HepG2 (cell line): ENCODE data around the gene BMERB1. TPM values are rescaled to one million over a fixed set of nuclear protein-coding genes. Genes with fewer than 3 reads are reported as not detected.

ENCODE experiments used
- ATAC-seq: fragments of 200-7000 bp; cut with Tn5 transposase; 3 replicates; pipeline ENCODE4 v1.9.1; 2020; ENCODE audit warnings: mild to moderate bottlenecking, moderate library complexity
- BruUV-seq: library from RNA; stranded (reverse); fragments of 400-500 nt; replicated peaks from 2 replicates; lab custom pipeline; 2021; lab: Mats Ljungman, UMichigan
- CTCF ChIA-PET: fragments of 300-600 bp; formaldehyde crosslinking; extraction: SDS; loops from one replicate; lab custom pipeline; 2021; ENCODE audit warnings: low total read pairs, inconsistent platforms, low intra/inter-chr PET ratio; lab: Yijun Ruan, JAX
- POLR2A ChIA-PET: fragments of 350-600 bp; sonication (Branson Sonifier 250); formaldehyde crosslinking; loops from one replicate; lab custom pipeline; 2020; ENCODE audit warnings: antibody characterized with exemption, inconsistent platforms; lab: Yijun Ruan, JAX
- DNase-seq: peaks from one replicate; pipeline ENCODE4 v3.0.0-alpha.2; 2015; ENCODE audit warnings: low spot score
- FAIRE-seq: peaks from 3 replicates; lab custom pipeline; 2011; peaks lifted over from hg19 to GRCh38; lab: Jason Lieb, UNC
- H2AFZ ChIP-seq: one replicate; pipeline ENCODE4 v1.6.1; 2011; ENCODE audit warnings: low read length, inconsistent platforms
- H3K27ac ChIP-seq: fragments of 300-600 bp; 3 replicates; pipeline ENCODE4 v1.8.0; 2011; ENCODE audit warnings: mixed run types, mild to moderate bottlenecking, mixed read lengths, low read length, inconsistent platforms; ENCODE audit not compliant: insufficient read depth; ENCODE audit errors: extremely low read length
- H3K27me3 ChIP-seq, 2 experiments: fragments of 200-600 bp in 1 of 2; 2 replicates in 1 of 2; 3 replicates in 1 of 2; pipeline versions ENCODE4 v1.6.0 to v1.8.0; 2011; ENCODE audit warnings: low read length in 2 of 2, mild to moderate bottlenecking in 2 of 2, moderate library complexity in 2 of 2, inconsistent platforms in 1 of 2; ENCODE audit not compliant: insufficient read depth in 2 of 2, control insufficient read depth in 1 of 2
- H3K36me3 ChIP-seq, 2 experiments: fragments of 200-600 bp in 1 of 2; replicated peaks in 1 of 2; 2 replicates in 1 of 2; 3 replicates in 1 of 2; pipeline versions ENCODE4 v1.5.1 to v1.8.0; 2011; ENCODE audit warnings: low read length in 2 of 2, inconsistent platforms in 1 of 2; ENCODE audit not compliant: insufficient read depth in 2 of 2, control insufficient read depth in 1 of 2
- H3K4me1 ChIP-seq: 2 replicates; pipeline ENCODE4 v1.5.1; 2012; ENCODE audit warnings: low read length, inconsistent platforms; ENCODE audit not compliant: insufficient read depth
- H3K4me2 ChIP-seq: 2 replicates; pipeline ENCODE4 v1.6.0; 2011; ENCODE audit warnings: low read depth, low read length, inconsistent platforms
- H3K4me3 ChIP-seq, 3 experiments: fragments of 200-600 bp in 1 of 3; sonication (generic), shearing (Covaris generic) in 1 of 3; replicated peaks in 1 of 3; 2 replicates each; pipeline ENCODE4 v1.5.1; 2011 to 2016; ENCODE audit warnings: low read length in 3 of 3, inconsistent platforms in 2 of 3, low read depth in 2 of 3, mild to moderate bottlenecking in 2 of 3, control low read depth in 1 of 3, mixed read lengths in 1 of 3; ENCODE audit not compliant: insufficient read depth in 1 of 3
- H3K79me2 ChIP-seq: one replicate; pipeline ENCODE4 v1.6.1; 2011; ENCODE audit warnings: low read length, inconsistent platforms; ENCODE audit not compliant: insufficient read depth
- H3K9ac ChIP-seq: 2 replicates; pipeline ENCODE4 v1.6.0; 2011; ENCODE audit warnings: mild to moderate bottlenecking, low read depth, low read length, inconsistent platforms; ENCODE audit not compliant: insufficient read depth
- H3K9me3 ChIP-seq: 2 replicates; pipeline ENCODE4 v1.5.1; 2012; ENCODE audit warnings: mild to moderate bottlenecking, low read length
- H4K20me1 ChIP-seq: 2 replicates; pipeline ENCODE4 v1.6.0; 2011; ENCODE audit warnings: inconsistent platforms, mild to moderate bottlenecking, low read length, moderate library complexity; ENCODE audit not compliant: insufficient read depth
- CEBPG ChIP-seq: IDR thresholded peaks from 2 replicates; pipeline ENCODE4 v1.6.1; 2016
- CREBL2 ChIP-seq: sonication (generic); formaldehyde crosslinking; IDR thresholded peaks from 2 replicates; pipeline ENCODE4 v1.8.1; 2023; ENCODE audit warnings: missing genetic modification reagents, mild to moderate bottlenecking, borderline replicate concordance
- CSRNP1 ChIP-seq: sonication (generic); formaldehyde crosslinking; IDR thresholded peaks from 2 replicates; pipeline ENCODE4 v1.8.1; 2023; ENCODE audit warnings: mild to moderate bottlenecking, missing genetic modification reagents
- ETS1 ChIP-seq: sonication (generic); formaldehyde crosslinking; IDR thresholded peaks from 2 replicates; pipeline ENCODE4 v1.4.0; 2020; ENCODE audit warnings: missing genetic modification reagents
- FOXA3 ChIP-seq: IDR thresholded peaks from 2 replicates; pipeline ENCODE4 v1.6.1; 2016; ENCODE audit warnings: missing genetic modification reagents, missing compliant biosample characterization
- HDAC1 ChIP-seq: sonication (generic); formaldehyde crosslinking; IDR thresholded peaks from 2 replicates; pipeline ENCODE4 v1.5.1; 2020; ENCODE audit warnings: mild to moderate bottlenecking, missing genetic modification reagents
- RFX3 ChIP-seq: IDR thresholded peaks from 2 replicates; pipeline ENCODE4 v1.6.1; 2016; ENCODE audit warnings: missing biosample characterization, missing genetic modification reagents
- RFXAP ChIP-seq: sonication (generic); formaldehyde crosslinking; IDR thresholded peaks from 2 replicates; pipeline ENCODE4 v1.4.0; 2020; ENCODE audit warnings: missing genetic modification reagents, borderline replicate concordance
- SOX5 ChIP-seq: IDR thresholded peaks from 2 replicates; pipeline ENCODE4 v1.6.1; 2016; ENCODE audit warnings: borderline replicate concordance
- TFDP2 ChIP-seq: sonication (generic); formaldehyde crosslinking; IDR thresholded peaks from 2 replicates; pipeline ENCODE4 v1.4.0; 2020; ENCODE audit warnings: missing genetic modification reagents
- ZNF543 ChIP-seq: sonication (generic); formaldehyde crosslinking; IDR thresholded peaks from 2 replicates; pipeline ENCODE4 v1.4.0; 2020; ENCODE audit warnings: mild to moderate bottlenecking, missing genetic modification reagents
- ZNF546 ChIP-seq: sonication (generic); formaldehyde crosslinking; conservative IDR thresholded peaks from 2 replicates; pipeline ENCODE4 v1.8.1; 2023; ENCODE audit warnings: mild to moderate bottlenecking, missing genetic modification reagents
- ZNF772 ChIP-seq: sonication (generic); formaldehyde crosslinking; IDR thresholded peaks from 2 replicates; pipeline ENCODE4 v1.5.0; 2020; ENCODE audit warnings: mild to moderate bottlenecking, missing genetic modification reagents
- ZNF816 ChIP-seq: sonication (generic); formaldehyde crosslinking; IDR thresholded peaks from 2 replicates; pipeline ENCODE4 v1.8.0; 2022; ENCODE audit warnings: missing genetic modification reagents, mild to moderate bottlenecking, borderline replicate concordance
- ZUFSP ChIP-seq: sonication (generic); formaldehyde crosslinking; IDR thresholded peaks from 2 replicates; pipeline ENCODE4 v1.9.0; 2021; ENCODE audit warnings: missing genetic modification reagents, mild to moderate bottlenecking, borderline replicate concordance
- WGBS: methylation state at CpG from one replicate; pipeline ENCODE4 v1.1.6; 2017; ENCODE audit warnings: low lambda C conversion rate; 5-methylcytosine and 5-hydroxymethylcytosine counted together
- in situ Hi-C: cut with HindIII; loops from 2 replicates; pipeline ENCODE4 v1.10.0; 2017; ENCODE audit warnings: low pct_unique_long_range_greater_than_20kb; ENCODE audit not compliant: extremely low pct_ligation_motif_present
- intact Hi-C: fragments of 100-400 bp; cut with micrococcal nuclease; formaldehyde crosslinking; loops from one replicate; pipeline ENCODE4 v1.10.0; 2022; ENCODE audit not compliant: unreplicated experiment
- polyA plus RNA-seq, 8 experiments: library from polyadenylated mRNA; depleted of rRNA in 3 of 8; stranded (reverse) in 7 of 8; unstranded in 1 of 8; fragments of >200 nt; fragmentation: Illumina TruSeq in 4 of 8; extraction: Trizol in 4 of 8; gene quantifications; 2 replicates each; pipeline versions ENCODE4 v1.2.1 to v1.2.3, GENCODE V29; 2011 to 2016; ENCODE audit warnings: low read depth in 4 of 8, missing spikeins in 1 of 8, mixed read lengths in 1 of 8; ENCODE audit not compliant: insufficient read depth in 1 of 8
- total RNA-seq, 5 experiments: library from RNA; depleted of rRNA; stranded (reverse); fragments of >200 nt; fragmentation: Illumina TruSeq; extraction: Trizol; gene quantifications; 2 replicates each; pipeline ENCODE4 v1.2.3, GENCODE V29; 2016; ENCODE audit warnings: low read depth in 1 of 5

BMERB1 gene
- total and polyA plus RNA-seq, 2 of the 13 experiments (the other 11 are each of a cell fraction or from before 2014, with no cell fraction given) = 1.4 TPM

- TF ChIP-seq ZUFSP (CRISPR knock-in tag) (no peak), CEBPG (CRISPR knock-in tag) (peak; percentile 88), ZNF816 (no peak), ZNF546 (CRISPR knock-in tag) (no peak)
These were observed 138.1 kb downstream of the BMERB1 start (continued) for GRCh38 chr16:15572329-15573001.

GRCh38 chr16:15573274-15573895, 139.0 kb downstream of the BMERB1 start:
- Histone ChIP-seq H3K9me3 (no peaks in the 10 kb centered on the region), H3K4me3 (no peak overlapping the region), H3K4me1 (peaks cover 68% of the 10 kb centered on the region), H3K9ac (no peak overlapping the region), H3K79me2 (no peaks in the 10 kb centered on the region), H2AFZ (peak overlapping the region; percentile 15), H3K27ac (peak overlapping the region; percentile 20), H3K4me2 (peak overlapping the region; percentile 42; the same call in 1 of the 2 replicates), H4K20me1 (no peaks in the 10 kb centered on the region), H3K27me3 (no peaks in the 10 kb centered on the region), H3K36me3 (no peaks in the 10 kb centered on the region)
- TF ChIP-seq ZNF772 (CRISPR knock-in tag) (no peak), SOX5 (CRISPR knock-in tag) (no peak), FOXA3 (CRISPR knock-in tag) (no peak), TFDP2 (no peak), ETS1 (CRISPR knock-in tag) (no peak), ZNF543 (CRISPR knock-in tag) (no peak), CSRNP1 (CRISPR knock-in tag) (no peak), RFXAP (CRISPR knock-in tag) (no peak), HDAC1 (no peak), RFX3 (CRISPR knock-in tag) (no peak), CREBL2 (CRISPR knock-in tag) (no peak)
- WGBS = 78% methylated on average over 7 of the region's 7 CpGs
- no peak for ATAC-seq
- DNase-seq = no peak
- CTCF ChIA-PET = no interaction called here
- in situ Hi-C loops = no loop called here
- FAIRE-seq = no peak
- BruUV-seq = no TSS peak
- intact Hi-C loops = no loop called here
- POLR2A ChIA-PET = interaction anchor here (0.7 to 3.1 kb wide), 6 partner anchors 17 to 109 kb away, joined by 3 to 18 read pairs (median 4); partner anchors contain the start of gene MARF1
